Panc1 (cell line): Measurements from ENCODE around the gene UBC. TPM values are rescaled to one million over a fixed set of nuclear protein-coding genes. Genes with fewer than 3 reads are reported as not detected.

Experiments used
- ATAC-seq: fragments of 200-7000 bp; cut with Tn5 transposase; 2 replicates; pipeline ENCODE4 v1.9.1; 2020; ENCODE audit warnings: mild to moderate bottlenecking, moderate library complexity
- BruUV-seq: library from RNA; stranded (reverse); fragments of 400-500 nt; replicated peaks from 2 replicates; lab custom pipeline; 2021; lab: Mats Ljungman, UMichigan
- CTCF ChIA-PET: fragments of 300-600 bp; sonication (Branson Sonifier 250); formaldehyde crosslinking; loops from one replicate; lab custom pipeline; 2022; ENCODE audit warnings: antibody characterized with exemption; lab: Charles Lee
- POLR2A ChIA-PET: fragments of 300-600 bp; sonication (Branson Sonifier 250); formaldehyde crosslinking; loops from one replicate; lab custom pipeline; 2022; ENCODE audit warnings: antibody characterized with exemption; lab: Charles Lee
- DNase-seq: peaks from one replicate; pipeline ENCODE4 v3.0.0-alpha.2; 2010; ENCODE audit warnings: low read depth, low spot score
- H3K27ac ChIP-seq: 2 replicates; pipeline ENCODE4 v1.5.1; 2011; ENCODE audit warnings: mild to moderate bottlenecking, low read length, inconsistent platforms
- H3K27me3 ChIP-seq: fragments of 200-500 bp; sonication (Bioruptor generic); 2 replicates; pipeline ENCODE4 v1.6.0; 2014; ENCODE audit warnings: low read length, inconsistent platforms; ENCODE audit not compliant: control insufficient read depth, insufficient read depth
- H3K36me3 ChIP-seq: fragments of 200-500 bp; sonication (Bioruptor generic); 2 replicates; pipeline ENCODE4 v1.5.1; 2014; ENCODE audit warnings: inconsistent platforms, mild to moderate bottlenecking, low read length, moderate library complexity; ENCODE audit not compliant: control insufficient read depth, insufficient read depth
- H3K4me1 ChIP-seq: 2 replicates; pipeline ENCODE4 v1.5.1; 2011; ENCODE audit warnings: inconsistent platforms, mild to moderate bottlenecking, low read length, moderate library complexity; ENCODE audit not compliant: control insufficient read depth, insufficient read depth
- H3K4me3 ChIP-seq, 2 experiments: 2 replicates each; pipeline ENCODE4 v1.5.1; 2011 to 2012; ENCODE audit warnings: low read depth in 2 of 2, low read length in 2 of 2, mild to moderate bottlenecking in 2 of 2, inconsistent platforms in 1 of 2, moderate library complexity in 1 of 2
- H3K9me3 ChIP-seq: fragments of 200-500 bp; sonication (Bioruptor generic); 2 replicates; pipeline ENCODE4 v1.5.1; 2014; ENCODE audit warnings: low read depth, mild to moderate bottlenecking, inconsistent platforms, low read length, moderate library complexity; ENCODE audit not compliant: control insufficient read depth, insufficient read depth
- POLR2AphosphoS5 ChIP-seq: IDR thresholded peaks from 2 replicates; pipeline ENCODE4 v1.6.1; 2012; ENCODE audit warnings: mild to moderate bottlenecking, low read depth, low read length, moderate library complexity
- REST ChIP-seq, 2 experiments: IDR thresholded peaks; 2 replicates each; pipeline ENCODE4 v1.6.1; 2011 to 2012; ENCODE audit warnings: low read depth in 2 of 2, control low read depth in 1 of 2, low read length in 1 of 2, mild to moderate bottlenecking in 1 of 2, moderate library complexity in 1 of 2; ENCODE audit not compliant: insufficient read depth in 1 of 2
- SIN3A ChIP-seq: IDR thresholded peaks from 2 replicates; pipeline ENCODE4 v1.6.1; 2012; ENCODE audit warnings: low read depth, mild to moderate bottlenecking, low read length, moderate library complexity, borderline replicate concordance; ENCODE audit not compliant: insufficient read depth
- TCF7L2 ChIP-seq: IDR thresholded peaks from 2 replicates; pipeline ENCODE4 v1.6.1; 2011; ENCODE audit warnings: mild to moderate bottlenecking, low read depth, low read length, inconsistent platforms
- in situ Hi-C: cut with HindIII; loops from 2 replicates; pipeline ENCODE4 v1.10.0; 2016; ENCODE audit warnings: low sequenced_read_pairs, low pct_unique_long_range_greater_than_20kb
- intact Hi-C: fragments of 100-400 bp; cut with micrococcal nuclease; formaldehyde crosslinking; loops from one replicate; pipeline ENCODE4 v1.10.0; 2022; ENCODE audit not compliant: unreplicated experiment
- total RNA-seq: library from RNA; stranded (reverse); gene quantifications from one replicate; pipeline ENCODE4 v1.2.1, GENCODE V29; 2021; ENCODE audit not compliant: unreplicated experiment
- TF ChIP-seq, protein P1 (sequence below): fragments of 450-650 bp; IDR thresholded peaks from 2 replicates; pipeline ENCODE4 v1.5.1; 2017; ENCODE audit warnings: mild to moderate bottlenecking

The UBC gene
- total RNA-seq, 1 experiment from 2014 or later: 1,725 TPM

GRCh38 chr12:124947013-124947412 lies 32.6 kb upstream of the UBC start:
- ChIA-PET CTCF (no interaction called here), POLR2A (no interaction called here)
- H3K36me3 ChIP-seq: peaks cover 2% of the 10 kb centered on the region
- H3K9me3 ChIP-seq: no peaks in the 10 kb centered on the region
- no peak overlapping the region for H3K4me3 ChIP-seq
- TF ChIP-seq POLR2AphosphoS5: no peak
- TF ChIP-seq TCF7L2: no peak
- TF ChIP-seq, protein P1, sequence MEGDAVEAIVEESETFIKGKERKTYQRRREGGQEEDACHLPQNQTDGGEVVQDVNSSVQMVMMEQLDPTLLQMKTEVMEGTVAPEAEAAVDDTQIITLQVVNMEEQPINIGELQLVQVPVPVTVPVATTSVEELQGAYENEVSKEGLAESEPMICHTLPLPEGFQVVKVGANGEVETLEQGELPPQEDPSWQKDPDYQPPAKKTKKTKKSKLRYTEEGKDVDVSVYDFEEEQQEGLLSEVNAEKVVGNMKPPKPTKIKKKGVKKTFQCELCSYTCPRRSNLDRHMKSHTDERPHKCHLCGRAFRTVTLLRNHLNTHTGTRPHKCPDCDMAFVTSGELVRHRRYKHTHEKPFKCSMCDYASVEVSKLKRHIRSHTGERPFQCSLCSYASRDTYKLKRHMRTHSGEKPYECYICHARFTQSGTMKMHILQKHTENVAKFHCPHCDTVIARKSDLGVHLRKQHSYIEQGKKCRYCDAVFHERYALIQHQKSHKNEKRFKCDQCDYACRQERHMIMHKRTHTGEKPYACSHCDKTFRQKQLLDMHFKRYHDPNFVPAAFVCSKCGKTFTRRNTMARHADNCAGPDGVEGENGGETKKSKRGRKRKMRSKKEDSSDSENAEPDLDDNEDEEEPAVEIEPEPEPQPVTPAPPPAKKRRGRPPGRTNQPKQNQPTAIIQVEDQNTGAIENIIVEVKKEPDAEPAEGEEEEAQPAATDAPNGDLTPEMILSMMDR: no peak
- no peak for TF ChIP-seq REST (IDR thresholded peaks at IDR 0.05; ENCODE audit: insufficient read depth in 1 of 2, low read depth in 2 of 2, low read length in 1 of 2)
- no peak for TF ChIP-seq SIN3A
- H3K4me1 ChIP-seq: no peaks in the 10 kb centered on the region
- BruUV-seq: no TSS peak
- intact Hi-C loops: no loop called here
- no peak overlapping the region for H3K27ac ChIP-seq
- DNase-seq (no peak), ATAC-seq (no peak)
- in situ Hi-C loops: no loop called here
- no peaks in the 10 kb centered on the region for H3K27me3 ChIP-seq

- H3K36me3 ChIP-seq: peaks cover 2% of the 10 kb centered on the region
- in situ Hi-C loops (no loop called here), intact Hi-C loops (no loop called here)
- ChIA-PET CTCF (no interaction called here), POLR2A (no interaction called here)
- DNase-seq: no peak
- H3K4me3 ChIP-seq: no peak overlapping the region
- no peak overlapping the region for H3K27ac ChIP-seq
- H3K9me3 ChIP-seq: no peaks in the 10 kb centered on the region
- no peak for TF ChIP-seq REST (IDR thresholded peaks at IDR 0.05; ENCODE audit: insufficient read depth in 1 of 2, low read depth in 2 of 2, low read length in 1 of 2)
- TF ChIP-seq SIN3A: no peak
- TF ChIP-seq TCF7L2: no peak
- TF ChIP-seq, protein P1: no peak
- TF ChIP-seq POLR2AphosphoS5: no peak
- BruUV-seq: no TSS peak
- no peaks in the 10 kb centered on the region for H3K27me3 ChIP-seq
- H3K4me1 ChIP-seq: no peaks in the 10 kb centered on the region
- no peak for ATAC-seq
Observed at GRCh38 chr12:124946447-124946793, 32.0 kb upstream of the UBC start.
